Muscle layer of duodenum (tissue), 2 donors: ENCODE measurements around the gene TNIK.

Experiments used
- H3K27ac ChIP-seq: one replicate; pipeline ENCODE4 v1.7.0; 2013; ENCODE audit warnings: mild to moderate bottlenecking, low read length
- H3K27me3 ChIP-seq: one replicate; pipeline ENCODE4 v1.7.0; 2013; ENCODE audit warnings: low read depth, mild to moderate bottlenecking, control low read depth, low read length
- H3K36me3 ChIP-seq, 2 donors: one replicate each; pipeline ENCODE4 v1.7.0; 2013; ENCODE audit warnings: low read length in 2 of 2, control low read depth in 1 of 2, mild to moderate bottlenecking in 1 of 2; ENCODE audit not compliant: insufficient read depth in 2 of 2, control insufficient read depth in 1 of 2
- H3K4me1 ChIP-seq, 2 donors: one replicate each; pipeline ENCODE4 v1.7.0; 2013; ENCODE audit warnings: low read length in 2 of 2, mild to moderate bottlenecking in 2 of 2, control low read depth in 1 of 2, moderate library complexity in 1 of 2; ENCODE audit not compliant: insufficient read depth in 2 of 2, control insufficient read depth in 1 of 2
- H3K4me3 ChIP-seq, 2 donors: one replicate each; pipeline ENCODE4 v1.7.0; 2013; ENCODE audit warnings: low read length in 2 of 2, low read depth in 1 of 2, mild to moderate bottlenecking in 1 of 2
- H3K9me3 ChIP-seq, 2 donors: one replicate each; pipeline ENCODE4 v1.7.0; 2013; ENCODE audit warnings: low read length in 2 of 2, control low read depth in 1 of 2, mild to moderate bottlenecking in 1 of 2; ENCODE audit not compliant: control insufficient read depth in 1 of 2
- donor health status: healthy.

TNIK gene

GRCh38 chr3:171178714-171179113, 281.5 kb downstream of the TNIK start:
- H3K4me1 ChIP-seq: peaks cover 20 to 32% of the 10 kb centered on the region in 2 donors
- H3K36me3 ChIP-seq: peaks cover 0 to 5% of the 10 kb centered on the region in 2 donors
- no peaks in the 10 kb centered on the region for H3K27me3 ChIP-seq
- no peaks in the 10 kb centered on the region for H3K9me3 ChIP-seq
- H3K4me3 ChIP-seq: no peak overlapping the region
- H3K27ac ChIP-seq: no peak overlapping the region

GRCh38 chr3:171177553-171177952, 282.7 kb downstream of the TNIK start:
- Histone ChIP-seq H3K27me3 (no peaks in the 10 kb centered on the region), H3K9me3 (no peaks in the 10 kb centered on the region), H3K4me1 (peaks cover 11 to 24% of the 10 kb centered on the region in 2 donors), H3K4me3 (no peak overlapping the region), H3K27ac (no peak overlapping the region), H3K36me3 (peaks cover 0 to 6% of the 10 kb centered on the region in 2 donors)

GRCh38 chr3:171177056-171177455, 283.1 kb downstream of the TNIK start:
- H3K27ac ChIP-seq: no peak overlapping the region

GRCh38 chr3:171176244-171176933, 283.8 kb downstream of the TNIK start:
- Histone ChIP-seq H3K36me3 (peaks cover 0 to 6% of the 10 kb centered on the region in 2 donors), H3K4me3 (peak overlapping the region; percentile 30 to 37), H3K9me3 (no peaks in the 10 kb centered on the region), H3K27me3 (no peaks in the 10 kb centered on the region), H3K27ac (no peak overlapping the region), H3K4me1 (peaks cover 11 to 19% of the 10 kb centered on the region in 2 donors)

More at GRCh38 chr3:171177056-171177455, 283.1 kb downstream of the TNIK start:
- Histone ChIP-seq H3K4me1 (peaks cover 11 to 19% of the 10 kb centered on the region in 2 donors), H3K27me3 (no peaks in the 10 kb centered on the region), H3K4me3 (no peak overlapping the region), H3K36me3 (peaks cover 0 to 6% of the 10 kb centered on the region in 2 donors), H3K9me3 (no peaks in the 10 kb centered on the region)

- no peaks in the 10 kb centered on the region for H3K9me3 ChIP-seq
- peak overlapping the region; percentile 30 to 37 for H3K4me3 ChIP-seq
- H3K36me3 ChIP-seq: peaks cover 0 to 6% of the 10 kb centered on the region in 2 donors
- peak overlapping the region; percentile 1 for H3K27ac ChIP-seq
- H3K27me3 ChIP-seq: no peaks in the 10 kb centered on the region
- peaks cover 11 to 19% of the 10 kb centered on the region in 2 donors for H3K4me1 ChIP-seq
Measured at GRCh38 chr3:171175741-171176234, 284.4 kb downstream of the TNIK start.

GRCh38 chr3:171173736-171174135, 286.5 kb downstream of the TNIK start:
- Histone ChIP-seq H3K27ac (no peak overlapping the region), H3K36me3 (peaks cover 0 to 6% of the 10 kb centered on the region in 2 donors), H3K4me3 (no peak overlapping the region), H3K27me3 (no peaks in the 10 kb centered on the region), H3K4me1 (peaks cover 11 to 19% of the 10 kb centered on the region in 2 donors), H3K9me3 (no peaks in the 10 kb centered on the region)

GRCh38 chr3:171172070-171172469, 288.1 kb downstream of the TNIK start:
- Histone ChIP-seq H3K4me1 (peaks cover 11 to 18% of the 10 kb centered on the region in 2 donors), H3K27ac (no peak overlapping the region), H3K27me3 (no peaks in the 10 kb centered on the region)

GRCh38 chr3:171169866-171170265, 290.3 kb downstream of the TNIK start:
- Histone ChIP-seq H3K36me3 (peaks cover 0 to 16% of the 10 kb centered on the region in 2 donors), H3K4me1 (no peaks in the 10 kb centered on the region), H3K9me3 (no peaks in the 10 kb centered on the region), H3K4me3 (no peak overlapping the region), H3K27me3 (no peaks in the 10 kb centered on the region), H3K27ac (no peak overlapping the region)

More at GRCh38 chr3:171172070-171172469, 288.1 kb downstream of the TNIK start:
- H3K36me3 ChIP-seq: peaks cover 0 to 6% of the 10 kb centered on the region in 2 donors
- H3K4me3 ChIP-seq: no peak overlapping the region
- H3K9me3 ChIP-seq: no peaks in the 10 kb centered on the region

GRCh38 chr3:171169443-171169842, 290.8 kb downstream of the TNIK start:
- Histone ChIP-seq H3K4me1 (no peaks in the 10 kb centered on the region), H3K27ac (no peak overlapping the region), H3K27me3 (no peaks in the 10 kb centered on the region), H3K36me3 (peaks cover 0 to 17% of the 10 kb centered on the region in 2 donors), H3K9me3 (no peaks in the 10 kb centered on the region), H3K4me3 (no peak overlapping the region)

GRCh38 chr3:171168551-171168950, 291.7 kb downstream of the TNIK start:
- H3K9me3 ChIP-seq: no peaks in the 10 kb centered on the region
- H3K27me3 ChIP-seq: no peaks in the 10 kb centered on the region
- no peak overlapping the region for H3K4me3 ChIP-seq
- H3K36me3 ChIP-seq: peaks cover 0 to 11% of the 10 kb centered on the region in 2 donors
- H3K4me1 ChIP-seq: no peaks in the 10 kb centered on the region
- H3K27ac ChIP-seq: no peak overlapping the region

GRCh38 chr3:171168086-171168485, 292.1 kb downstream of the TNIK start:
- Histone ChIP-seq H3K4me1 (no peaks in the 10 kb centered on the region), H3K4me3 (no peak overlapping the region), H3K27ac (no peak overlapping the region), H3K9me3 (peaks cover 0 to 3% of the 10 kb centered on the region in 2 donors), H3K36me3 (peaks cover 0 to 13% of the 10 kb centered on the region in 2 donors), H3K27me3 (no peaks in the 10 kb centered on the region)
